Heart left ventricle (tissue), 13 donors: ENCODE results near the gene RPL7A.
A peak's percentile ranks its signal among the peaks of the same experiment; 100 is the strongest.

Experiments used
- POLR2A ChIP-seq, 2 donors: fragments of 450-650 bp; IDR thresholded peaks; one replicate each; pipeline ENCODE4 v1.6.1; 2017; ENCODE audit warnings: antibody characterized with exemption in 2 of 2, mild to moderate bottlenecking in 2 of 2, moderate library complexity in 2 of 2
- TF ChIP-seq, protein P1 (sequence below), 12 donors: fragments of 200-600 bp; sonication (generic) in 4 of 12; IDR thresholded peaks; one replicate each; pipeline versions ENCODE4 v1.5.0 to v1.8.0; 2018 to 2022; ENCODE audit warnings: antibody characterized with exemption in 12 of 12, mild to moderate bottlenecking in 5 of 12
- donor health status: ischemic (EF 13 %, LVEDD 7.1; RV severe dilation, severe dysfunction).
- donor health status: DM: no; HTN: yes; CAD: no.
- donor health status: DM: no; HTN: no; CAD: no.
- donor health status: ischemic (EF 25% LVEDD 6.9; RV normal size, moderate dysfunction).
- donor health status: ischemic (EF 25% LVEDD 5.7; RV mildly dilated, moderate dysfunction).
- donor health status: ischemic (EF 35%, LVEDD 5.7; RV mildly dilated, moderate dysfunction).
- donor health status: nonischemic (EF 11% LVEDD 7.7; RV severe dilation, severe dysfunction).
- donor health status: DM: yes; HTN: yes; CAD: no.
- donor health status: PGD.
- donor health status: ischemic (EF 29% LVEDD 5.4; RV normal size, mild dysfunction).
- donor health status: nonischemic (EF 23%, LVEDD 6.1; RV moderate dilation, normal function).

DNA sequence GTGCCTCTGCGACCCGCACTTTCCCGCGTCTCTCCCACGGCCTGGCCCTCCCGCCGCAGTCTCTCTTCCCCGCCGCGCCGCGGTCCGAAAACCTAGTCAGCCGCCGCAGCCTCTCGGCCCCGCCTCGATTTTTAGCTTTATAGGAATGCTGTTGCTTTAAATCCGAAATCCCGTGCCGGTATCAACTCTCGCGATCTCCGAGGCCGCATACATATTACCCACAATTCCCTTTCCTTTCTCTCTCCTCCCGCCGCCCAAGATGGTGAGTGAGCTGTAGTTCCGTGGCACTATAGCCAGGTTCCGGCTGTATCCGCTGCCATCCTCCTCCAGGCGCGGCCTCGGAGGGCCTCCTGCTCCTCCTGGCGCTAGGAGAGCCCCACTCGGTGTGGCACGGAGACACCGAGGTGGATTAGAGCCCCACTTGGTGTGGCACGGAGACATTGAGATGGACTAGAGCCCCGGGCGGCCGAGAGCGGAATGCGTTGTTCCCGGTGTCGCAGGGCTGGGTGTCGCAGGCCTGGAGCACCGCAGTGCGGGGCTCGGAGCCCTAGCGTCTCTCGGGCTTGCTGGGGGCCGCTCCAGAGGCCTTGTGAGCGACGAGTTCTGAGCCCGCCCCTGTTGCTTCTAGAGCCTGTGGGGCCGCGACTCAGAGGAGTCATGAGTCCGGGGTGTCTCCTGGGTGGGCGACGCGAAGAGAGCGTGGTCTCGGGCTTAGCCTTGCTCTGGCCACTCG lies at the start of gene RPL7A, which contains the start of gene MED22:
- TF ChIP-seq, protein P1, sequence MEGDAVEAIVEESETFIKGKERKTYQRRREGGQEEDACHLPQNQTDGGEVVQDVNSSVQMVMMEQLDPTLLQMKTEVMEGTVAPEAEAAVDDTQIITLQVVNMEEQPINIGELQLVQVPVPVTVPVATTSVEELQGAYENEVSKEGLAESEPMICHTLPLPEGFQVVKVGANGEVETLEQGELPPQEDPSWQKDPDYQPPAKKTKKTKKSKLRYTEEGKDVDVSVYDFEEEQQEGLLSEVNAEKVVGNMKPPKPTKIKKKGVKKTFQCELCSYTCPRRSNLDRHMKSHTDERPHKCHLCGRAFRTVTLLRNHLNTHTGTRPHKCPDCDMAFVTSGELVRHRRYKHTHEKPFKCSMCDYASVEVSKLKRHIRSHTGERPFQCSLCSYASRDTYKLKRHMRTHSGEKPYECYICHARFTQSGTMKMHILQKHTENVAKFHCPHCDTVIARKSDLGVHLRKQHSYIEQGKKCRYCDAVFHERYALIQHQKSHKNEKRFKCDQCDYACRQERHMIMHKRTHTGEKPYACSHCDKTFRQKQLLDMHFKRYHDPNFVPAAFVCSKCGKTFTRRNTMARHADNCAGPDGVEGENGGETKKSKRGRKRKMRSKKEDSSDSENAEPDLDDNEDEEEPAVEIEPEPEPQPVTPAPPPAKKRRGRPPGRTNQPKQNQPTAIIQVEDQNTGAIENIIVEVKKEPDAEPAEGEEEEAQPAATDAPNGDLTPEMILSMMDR (IDR thresholded peaks at IDR 0.05) = peak in 1 of 12 donors; percentile 3
- TF ChIP-seq POLR2A (IDR thresholded peaks at IDR 0.05) = peak in 1 of 2 donors; percentile 91
